GM21528 (cell line): ENCODE results near the gene ARHGAP6.
"Not testable (repeated sequence)": the region's sequence is repeated elsewhere in the genome, so short reads cannot be mapped to it uniquely, and the experiment has no call there.

Source experiments
- ATAC-seq: cut with Tn5 transposase; IDR thresholded peaks from one replicate; pipeline ENCODE4 v1.9.1; 2021; ENCODE audit warnings: mild to moderate bottlenecking, moderate library complexity; ENCODE audit not compliant: unreplicated experiment, low FRiP score

The ARHGAP6 gene

DNA sequence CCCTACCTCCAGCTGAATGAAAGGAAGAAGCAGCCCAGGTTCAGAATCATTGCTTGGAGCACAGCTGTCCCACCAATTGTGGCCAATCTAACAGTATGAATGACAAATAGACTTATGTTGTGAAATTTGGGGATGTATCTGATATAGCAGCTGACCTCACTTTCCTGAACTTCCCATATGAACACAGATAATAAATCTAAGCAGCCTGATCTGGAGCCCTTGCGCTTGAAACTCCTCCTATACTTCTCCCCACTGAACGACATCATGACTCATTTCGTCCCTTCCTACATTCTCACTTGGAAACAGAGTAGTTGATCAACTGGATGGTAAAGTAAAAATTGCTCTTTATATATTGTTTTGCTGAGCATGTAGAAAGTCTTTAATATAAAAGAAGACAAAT lies 396.7 kb downstream of the ARHGAP6 start:
- ATAC-seq = no peak

GRCh38 chrX:11267425-11267824 lies 398.3 kb downstream of the ARHGAP6 start:
- ATAC-seq = no peak

DNA sequence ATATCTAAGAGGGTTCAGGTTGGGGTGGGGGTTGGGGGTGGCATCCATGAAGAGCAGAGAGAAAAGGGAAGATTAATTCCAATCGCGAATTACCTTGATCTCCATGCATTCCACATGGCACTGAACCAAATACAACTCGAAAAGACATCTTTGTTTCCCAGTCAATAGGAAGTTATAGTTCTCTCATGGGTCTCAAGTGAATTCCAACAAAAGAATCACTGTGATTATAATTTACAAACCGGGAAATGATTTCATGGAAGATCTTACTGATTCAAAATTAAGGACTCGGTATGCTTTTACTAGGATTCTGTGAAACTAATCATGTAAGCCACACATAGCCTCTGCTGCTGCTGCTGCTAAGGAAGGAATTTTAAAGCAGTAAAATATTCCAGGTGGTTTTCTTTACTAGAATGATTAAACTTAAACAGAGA lies 399.1 kb downstream of the ARHGAP6 start:
- ATAC-seq = no peak

DNA sequence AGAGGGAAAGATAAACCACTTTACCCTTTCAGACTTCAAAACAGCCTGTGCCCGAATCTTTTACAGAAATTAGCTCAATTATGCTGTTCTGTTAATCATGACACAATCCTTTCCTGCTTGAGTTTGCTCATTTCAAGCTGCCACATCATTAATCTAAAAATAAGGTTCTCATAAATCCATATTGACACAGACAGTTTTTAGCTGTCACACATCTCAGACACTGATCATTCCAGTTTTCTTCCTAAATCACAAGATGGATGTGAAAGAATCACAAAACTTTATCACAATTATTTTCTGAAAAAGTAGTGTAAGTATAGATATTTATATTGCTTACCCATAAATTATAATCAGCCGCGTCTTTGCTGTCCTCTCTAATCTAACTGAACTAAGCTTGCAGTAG lies 400.4 kb downstream of the ARHGAP6 start:
- ATAC-seq = no peak

- no peak for ATAC-seq
Measured at GRCh38 chrX:11264925-11265324, 400.8 kb downstream of the ARHGAP6 start.

DNA sequence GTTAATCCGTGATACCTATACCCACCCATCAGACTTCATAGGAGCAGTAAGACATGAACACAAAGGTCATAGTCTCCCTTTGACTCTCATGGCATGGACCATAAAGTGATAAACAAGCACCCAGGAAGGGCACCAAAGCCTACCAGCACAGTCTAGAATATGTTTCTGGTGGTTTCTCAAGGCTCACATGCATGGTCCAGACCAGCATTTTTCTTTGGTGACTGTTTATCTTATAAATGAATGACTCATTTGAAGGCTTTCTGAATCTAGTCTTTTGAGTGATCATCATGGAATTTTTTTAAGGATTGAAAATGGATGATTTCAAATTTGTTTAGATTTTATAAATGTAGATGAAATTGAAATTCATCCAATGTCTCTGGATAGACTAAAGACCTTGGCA lies 404.5 kb downstream of the ARHGAP6 start:
- ATAC-seq = no peak

DNA sequence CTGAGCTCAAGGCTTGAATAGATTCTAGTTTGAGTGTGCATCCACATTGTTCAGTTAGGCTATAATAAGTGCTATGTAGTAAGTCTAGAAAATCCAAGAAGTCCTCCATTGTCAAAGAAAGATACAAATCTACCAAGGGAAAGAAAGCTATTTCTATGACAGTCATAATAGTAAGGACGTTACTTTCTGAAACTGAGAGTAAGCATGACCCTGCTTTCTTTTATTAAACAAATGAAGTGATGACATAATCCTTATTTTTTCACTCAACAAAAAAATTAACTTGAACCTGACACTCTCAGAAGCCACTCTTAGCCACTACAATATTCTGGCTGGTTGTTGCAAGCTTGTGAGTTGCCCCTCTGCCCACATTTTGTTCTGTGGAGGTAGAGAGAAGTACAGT lies 406.3 kb downstream of the ARHGAP6 start:
- no peak for ATAC-seq

- ATAC-seq = no peak
Measured at GRCh38 chrX:11257711-11258110, 408.0 kb downstream of the ARHGAP6 start.

GRCh38 chrX:11257290-11257689 lies 408.4 kb downstream of the ARHGAP6 start:
- no peak for ATAC-seq

- ATAC-seq = no peak
Measured at GRCh38 chrX:11254417-11255109, 411.2 kb downstream of the ARHGAP6 start.

DNA sequence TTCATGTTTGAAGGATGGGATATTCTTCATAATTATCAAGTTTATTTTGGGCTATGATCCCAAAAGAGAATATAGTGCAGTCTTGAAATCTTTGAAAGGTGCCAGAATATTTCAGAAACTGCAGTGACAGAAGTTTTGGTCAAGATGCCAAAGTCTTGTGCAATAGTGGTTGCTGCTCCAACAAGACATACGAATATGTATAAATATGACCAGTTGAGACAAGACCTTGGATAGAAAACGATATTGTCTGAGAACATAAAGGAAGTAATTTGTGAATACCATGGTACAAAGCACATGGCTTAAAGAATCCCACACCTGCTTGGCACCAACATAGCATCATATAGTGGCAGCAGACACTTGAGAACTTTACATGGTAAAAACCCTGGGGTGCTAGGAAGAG lies 421.1 kb downstream of the ARHGAP6 start:
- no peak for ATAC-seq

GRCh38 chrX:11242704-11243103 lies 423.0 kb downstream of the ARHGAP6 start:
- ATAC-seq = no peak

DNA sequence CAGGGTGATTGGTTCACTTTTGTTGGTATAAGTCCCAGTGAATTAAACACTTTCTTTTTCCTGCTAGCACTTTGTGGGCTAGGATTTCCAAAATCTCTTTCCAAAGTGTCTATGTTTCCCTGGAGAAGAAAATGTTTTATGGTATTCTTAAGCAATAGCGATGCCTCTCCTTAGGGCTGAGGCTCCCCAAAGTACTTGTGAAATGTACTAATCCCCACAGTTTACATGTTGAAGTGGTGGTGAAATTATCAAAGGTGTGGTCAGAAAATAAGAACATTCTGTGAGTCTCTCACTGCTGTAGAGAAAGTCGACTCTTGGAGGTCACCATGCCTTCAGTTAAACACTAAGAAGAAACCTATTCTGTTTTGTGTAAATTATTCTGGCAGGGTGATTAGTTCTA lies 424.0 kb downstream of the ARHGAP6 start:
- no peak for ATAC-seq

GRCh38 chrX:11239230-11239629 lies 426.5 kb downstream of the ARHGAP6 start:
- no peak for ATAC-seq

DNA sequence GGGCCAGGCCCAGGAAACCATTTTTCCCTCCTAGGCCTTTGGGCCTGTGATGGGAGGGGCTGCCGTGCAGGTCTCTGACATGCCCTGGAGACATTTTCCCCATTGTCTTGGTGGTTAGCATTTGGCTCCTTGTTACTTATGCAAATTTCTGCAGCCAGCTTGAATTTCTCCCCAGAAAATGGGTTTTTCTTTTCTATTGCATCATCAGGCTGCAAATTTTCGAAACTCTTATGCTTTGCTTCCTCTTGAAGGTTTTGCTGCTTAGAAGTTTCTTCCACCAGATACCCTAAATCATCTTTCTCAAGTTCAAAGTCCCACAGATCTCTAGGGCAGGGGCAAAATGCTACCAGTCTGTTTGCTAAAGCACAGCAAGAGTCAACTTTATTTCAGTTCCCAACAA lies 430.3 kb downstream of the ARHGAP6 start:
- not testable (repeated sequence) for ATAC-seq

- no peak for ATAC-seq
Measured at GRCh38 chrX:11215191-11215921, 450.4 kb downstream of the ARHGAP6 start.

- no peak for ATAC-seq
Measured at GRCh38 chrX:11214346-11215190, 451.2 kb downstream of the ARHGAP6 start.

DNA sequence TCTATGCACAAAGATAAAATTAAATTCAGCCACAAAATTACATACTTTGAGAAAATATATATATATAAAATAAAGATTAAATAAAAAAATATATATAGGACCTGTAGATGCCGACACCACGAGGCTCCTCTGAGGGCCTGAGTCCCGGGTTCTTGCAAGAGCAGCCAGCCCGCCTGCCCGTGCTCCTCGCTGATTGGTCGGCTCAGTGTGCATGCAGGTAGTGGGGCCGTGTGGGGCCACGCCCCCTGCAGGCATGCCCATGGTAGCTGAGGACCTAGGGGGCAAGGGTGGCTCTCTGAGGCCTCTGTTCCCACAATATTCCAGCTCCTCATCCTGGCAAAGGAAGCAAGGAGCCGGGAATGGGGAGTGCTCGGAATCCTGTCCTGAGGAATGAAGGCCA lies 453.0 kb downstream of the ARHGAP6 start:
- ATAC-seq = no peak

DNA sequence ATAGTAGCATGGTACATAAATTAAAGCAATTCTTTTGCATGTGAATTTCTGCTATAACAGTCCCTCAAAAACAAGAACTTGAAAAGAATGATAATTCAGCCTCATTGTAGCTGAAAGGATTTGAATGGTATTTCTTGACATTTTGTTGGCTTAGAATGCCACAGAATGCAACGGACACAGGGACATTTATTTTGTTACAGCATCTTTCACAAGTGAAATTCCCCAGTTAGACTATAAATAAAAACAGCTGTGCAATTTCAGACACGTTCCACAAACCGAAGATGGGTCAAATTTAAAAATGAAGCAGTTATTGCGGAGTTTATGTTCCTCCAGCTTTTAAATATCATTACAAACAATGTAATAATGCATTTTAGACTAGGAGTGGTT lies 455.3 kb downstream of the ARHGAP6 start:
- ATAC-seq = no peak

DNA sequence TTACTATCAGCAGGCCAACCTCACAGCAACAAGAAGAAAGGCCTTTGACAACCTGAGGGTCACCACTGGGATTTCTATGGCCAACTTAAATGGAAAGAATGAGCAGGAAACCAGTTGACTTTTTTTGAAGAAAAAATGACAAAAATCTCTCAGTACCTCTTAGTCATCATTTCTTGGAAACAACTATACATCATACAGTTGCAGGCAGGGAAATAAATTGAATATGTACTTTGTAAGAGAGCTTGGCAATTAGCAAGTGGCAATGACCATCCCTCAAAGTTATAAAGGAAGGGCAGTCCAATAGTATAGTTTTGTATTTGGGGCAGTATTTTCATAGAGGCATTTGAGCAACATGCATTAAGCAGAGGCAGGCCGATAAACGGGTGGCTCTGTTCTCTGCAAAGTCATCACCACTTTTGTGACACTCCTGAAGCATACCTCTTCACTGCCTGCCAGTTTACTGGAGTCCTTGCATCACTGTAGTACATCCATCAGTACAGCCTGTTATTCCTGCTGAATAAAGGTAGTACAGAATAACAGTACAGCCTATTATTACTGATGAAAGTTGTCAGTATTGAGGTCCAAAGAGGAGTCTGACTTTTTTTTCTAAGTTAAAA lies 455.8 kb downstream of the ARHGAP6 start:
- ATAC-seq = no peak

DNA sequence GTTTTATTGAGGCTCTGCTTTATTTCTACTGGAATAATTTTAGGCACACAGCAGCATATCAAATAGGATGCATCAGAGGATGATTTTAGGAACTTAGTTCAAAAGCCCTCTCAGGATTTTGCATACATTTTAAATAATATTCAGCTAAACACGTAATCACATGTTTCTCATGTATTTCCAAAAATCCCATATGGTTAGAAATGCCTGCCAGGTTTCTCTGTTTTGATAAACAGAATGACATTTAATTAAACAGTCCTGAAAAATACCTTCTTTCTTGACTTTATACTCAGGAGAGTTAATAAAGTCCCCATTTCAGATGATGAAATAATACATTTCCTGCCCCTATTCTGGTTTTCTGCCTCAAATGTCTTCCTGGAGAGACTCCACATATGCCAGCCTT lies 459.0 kb downstream of the ARHGAP6 start:
- ATAC-seq = no peak
